Measurements from ENCODE around the gene GRPEL1.

DNA sequence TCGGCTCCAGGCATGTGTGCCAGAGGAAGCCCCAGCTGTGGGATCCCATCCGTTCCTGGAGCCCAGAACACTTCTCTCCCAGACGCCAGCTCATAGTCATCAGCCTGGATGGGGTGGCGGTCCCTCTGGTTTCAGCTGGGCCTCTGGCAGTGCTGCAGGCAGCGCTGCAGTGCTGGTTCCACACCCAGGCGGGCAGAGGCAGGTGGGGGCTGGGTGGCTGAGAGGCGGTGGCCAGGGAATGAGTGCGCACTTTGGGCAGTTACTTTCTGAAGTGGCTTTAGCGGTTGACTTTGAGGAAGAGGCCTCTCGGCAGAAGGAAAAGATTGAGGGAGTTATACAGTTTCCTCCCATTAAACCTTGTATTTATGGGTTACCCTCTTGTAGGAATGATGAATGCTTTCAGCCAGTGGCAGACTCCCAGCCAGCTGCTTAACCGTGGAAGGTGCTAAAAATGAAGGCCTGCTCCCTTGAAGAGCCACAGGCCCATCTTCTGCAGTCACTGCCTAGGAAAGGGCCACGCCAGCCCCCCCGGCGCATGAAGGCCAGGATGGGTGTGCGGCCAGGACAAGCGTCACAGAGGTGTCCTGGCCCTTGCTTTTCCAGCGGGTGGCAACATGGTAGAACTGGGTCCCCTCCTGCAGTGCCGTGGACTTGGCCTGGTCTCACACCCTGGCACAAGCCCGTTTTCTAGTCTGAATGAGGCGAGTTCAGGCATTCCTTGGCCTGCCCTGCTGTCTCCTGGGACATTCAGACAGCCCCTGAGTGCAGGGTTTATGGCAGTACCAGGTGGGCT is 14.7 kb downstream of the GRPEL1 start:
- TF ChIP-seq, protein P1, sequence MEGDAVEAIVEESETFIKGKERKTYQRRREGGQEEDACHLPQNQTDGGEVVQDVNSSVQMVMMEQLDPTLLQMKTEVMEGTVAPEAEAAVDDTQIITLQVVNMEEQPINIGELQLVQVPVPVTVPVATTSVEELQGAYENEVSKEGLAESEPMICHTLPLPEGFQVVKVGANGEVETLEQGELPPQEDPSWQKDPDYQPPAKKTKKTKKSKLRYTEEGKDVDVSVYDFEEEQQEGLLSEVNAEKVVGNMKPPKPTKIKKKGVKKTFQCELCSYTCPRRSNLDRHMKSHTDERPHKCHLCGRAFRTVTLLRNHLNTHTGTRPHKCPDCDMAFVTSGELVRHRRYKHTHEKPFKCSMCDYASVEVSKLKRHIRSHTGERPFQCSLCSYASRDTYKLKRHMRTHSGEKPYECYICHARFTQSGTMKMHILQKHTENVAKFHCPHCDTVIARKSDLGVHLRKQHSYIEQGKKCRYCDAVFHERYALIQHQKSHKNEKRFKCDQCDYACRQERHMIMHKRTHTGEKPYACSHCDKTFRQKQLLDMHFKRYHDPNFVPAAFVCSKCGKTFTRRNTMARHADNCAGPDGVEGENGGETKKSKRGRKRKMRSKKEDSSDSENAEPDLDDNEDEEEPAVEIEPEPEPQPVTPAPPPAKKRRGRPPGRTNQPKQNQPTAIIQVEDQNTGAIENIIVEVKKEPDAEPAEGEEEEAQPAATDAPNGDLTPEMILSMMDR (IDR thresholded peaks at IDR 0.05; ENCODE audit: low read depth, low read length, poor library complexity, severe bottlenecking), result no peak
- TF ChIP-seq EZH2phosphoT487 (IDR thresholded peaks at IDR 0.05; ENCODE audit: borderline replicate concordance, low read length), result no peak
